ENCODE measurements around the gene CHCHD10. TPM values are rescaled to one million over a fixed set of nuclear protein-coding genes. Genes with fewer than 3 reads are reported as not detected.

CHCHD10 gene
- polyA plus RNA-seq, 1 experiment: 10.1 TPM

- Histone ChIP-seq H3K27ac (ENCODE audit: low read depth, low read length) (no peak overlapping the region), H3K9me3 (ENCODE audit: control insufficient read depth, insufficient read depth, low read length) (no peaks in the 10 kb centered on the region), H3K4me3 (ENCODE audit: low read depth, low read length) (no peak overlapping the region), H3K27me3 (ENCODE audit: control insufficient read depth, insufficient read depth, low read length) (no peaks in the 10 kb centered on the region)
- TF ChIP-seq CTCF (IDR thresholded peaks at IDR 0.05; ENCODE audit: low read depth, low read length): no peak
- CTCF ChIA-PET: no interaction called here
- DNase-seq (ENCODE audit: low read depth, low spot score): no peak
- POLR2A ChIA-PET: no interaction called here
Measured at GRCh38 chr22:23801238-23801821, 33.6 kb upstream of the CHCHD10 start.

- POLR2A ChIA-PET: no interaction called here
- DNase-seq (ENCODE audit: low read depth, low spot score): no peak
- CTCF ChIA-PET: no interaction called here
- Histone ChIP-seq H3K27ac (ENCODE audit: low read depth, low read length) (no peak overlapping the region), H3K27me3 (ENCODE audit: control insufficient read depth, insufficient read depth, low read length) (no peaks in the 10 kb centered on the region), H3K9me3 (ENCODE audit: control insufficient read depth, insufficient read depth, low read length) (no peaks in the 10 kb centered on the region), H3K4me3 (ENCODE audit: low read depth, low read length) (no peak overlapping the region)
- TF ChIP-seq CTCF (IDR thresholded peaks at IDR 0.05; ENCODE audit: low read depth, low read length): no peak
Measured at GRCh38 chr22:23800297-23801237, 32.8 kb upstream of the CHCHD10 start.

GRCh38 chr22:23796461-23796860 lies 28.7 kb upstream of the CHCHD10 start:
- ChIA-PET POLR2A (no interaction called here), CTCF (no interaction called here)
- H3K27me3 ChIP-seq (ENCODE audit: control insufficient read depth, insufficient read depth, low read length): no peaks in the 10 kb centered on the region
- H3K9me3 ChIP-seq (ENCODE audit: control insufficient read depth, insufficient read depth, low read length): no peaks in the 10 kb centered on the region
- H3K4me3 ChIP-seq (ENCODE audit: low read depth, low read length): no peak overlapping the region
- TF ChIP-seq CTCF (IDR thresholded peaks at IDR 0.05; ENCODE audit: low read depth, low read length): no peak
- no peak overlapping the region for H3K27ac ChIP-seq (ENCODE audit: low read depth, low read length)
- DNase-seq (ENCODE audit: low read depth, low spot score): no peak

- Histone ChIP-seq H3K4me3 (ENCODE audit: low read depth, low read length) (no peak overlapping the region), H3K27me3 (ENCODE audit: control insufficient read depth, insufficient read depth, low read length) (no peaks in the 10 kb centered on the region), H3K9me3 (ENCODE audit: control insufficient read depth, insufficient read depth, low read length) (no peaks in the 10 kb centered on the region), H3K27ac (ENCODE audit: low read depth, low read length) (no peak overlapping the region)
- ChIA-PET CTCF (interaction anchor here (0.9 to 1.2 kb wide), 2 partner anchors 57 to 101 kb away, joined by 3 to 4 read pairs; partner anchors contain the start of gene MIF), POLR2A (no interaction called here)
- no peak for TF ChIP-seq CTCF (IDR thresholded peaks at IDR 0.05; ENCODE audit: low read depth, low read length)
- no peak for DNase-seq (ENCODE audit: low read depth, low spot score)
Measured at GRCh38 chr22:23793326-23793725, 25.6 kb upstream of the CHCHD10 start.
